Adipose tissue (tissue), 3 donors: ENCODE results near the gene SLC25A39. TPM values are rescaled to one million over a fixed set of nuclear protein-coding genes. Genes with fewer than 3 reads are reported as not detected.
"Not testable (repeated sequence)": the region's sequence is repeated elsewhere in the genome, so short reads cannot be mapped to it uniquely, and the experiment has no call there.

ENCODE experiments used
- H3K27ac ChIP-seq: one replicate; pipeline ENCODE4 v1.5.1; 2013; ENCODE audit warnings: low read depth, low read length
- WGBS, 3 donors: extraction: QIAGEN DNeasy Blood & Tissue Kit; methylation state at CpG; one replicate each; pipeline ENCODE4 v1.1.7; 2013; 5-methylcytosine and 5-hydroxymethylcytosine counted together
- polyA plus RNA-seq, 3 donors: library from polyadenylated mRNA; stranded (reverse); fragments of 200-250 nt; gene quantifications; one replicate each; pipeline ENCODE4 v1.2.3, GENCODE V29; 2013
- donor health status: healthy with polysubstance abuse.
- donor health status: Bipolar disorder and iron deficiency.
- donor health status: healthy.

The SLC25A39 gene
- polyA plus RNA-seq: 10 to 100 TPM; 86.9 to 90.1 (median 87.2) TPM

DNA sequence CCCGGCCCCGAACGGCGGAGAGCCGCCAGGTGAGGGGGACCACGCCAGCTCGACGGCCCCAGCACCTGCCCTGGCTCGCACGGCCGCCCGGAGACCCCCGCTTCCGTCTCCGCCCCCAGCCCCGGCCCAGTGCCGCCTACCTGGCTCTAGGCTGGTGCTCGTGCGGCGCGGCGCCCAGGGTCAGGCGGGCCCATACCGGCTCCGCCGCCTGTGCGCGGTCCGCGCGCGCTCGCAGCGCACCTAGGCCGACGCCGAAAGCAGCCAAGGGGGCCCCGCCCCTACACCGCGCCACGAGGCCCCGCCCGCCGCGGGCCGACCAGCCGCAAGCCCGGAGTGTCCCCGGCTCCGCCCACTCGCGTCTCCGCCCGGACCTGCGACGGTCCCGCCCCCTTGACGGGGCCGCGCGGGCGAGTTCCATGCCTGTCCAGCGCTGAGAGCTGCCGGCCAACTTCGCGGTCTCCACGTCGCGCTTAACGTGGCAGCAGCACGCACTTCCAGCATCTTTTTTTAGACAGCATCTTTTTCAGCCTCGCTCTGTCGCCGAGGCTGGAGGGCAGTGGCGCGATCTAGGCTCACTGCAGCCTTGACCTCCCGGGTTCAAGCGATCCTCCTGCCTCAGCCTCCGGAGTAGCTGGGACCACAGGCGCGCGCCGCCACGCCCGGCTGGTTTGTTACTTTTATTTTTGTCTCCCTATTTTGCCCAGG is at the start of gene SLC25A39:
SLC25A39 (minus strand) TSS at position 253 of the 705 bp plus-strand sequence. CDS start 1,261 bp downstream, outside the sequence.
- WGBS, 3 donors: 0 to 1% (median 1%) methylated on average over 55 to 85 of the region's 85 CpGs

GRCh38 chr17:44372036-44372435 is 47.4 kb upstream of the SLC25A39 start:
- WGBS, 3 donors: 71 to 76% (median 76%) methylated on average over 10 of the region's 10 CpGs
- no peak overlapping the region for H3K27ac ChIP-seq

More for the DNA sequence above, at the start of gene SLC25A39:
- peak within 1 kb of the TSS; percentile 68 for H3K27ac ChIP-seq

DNA sequence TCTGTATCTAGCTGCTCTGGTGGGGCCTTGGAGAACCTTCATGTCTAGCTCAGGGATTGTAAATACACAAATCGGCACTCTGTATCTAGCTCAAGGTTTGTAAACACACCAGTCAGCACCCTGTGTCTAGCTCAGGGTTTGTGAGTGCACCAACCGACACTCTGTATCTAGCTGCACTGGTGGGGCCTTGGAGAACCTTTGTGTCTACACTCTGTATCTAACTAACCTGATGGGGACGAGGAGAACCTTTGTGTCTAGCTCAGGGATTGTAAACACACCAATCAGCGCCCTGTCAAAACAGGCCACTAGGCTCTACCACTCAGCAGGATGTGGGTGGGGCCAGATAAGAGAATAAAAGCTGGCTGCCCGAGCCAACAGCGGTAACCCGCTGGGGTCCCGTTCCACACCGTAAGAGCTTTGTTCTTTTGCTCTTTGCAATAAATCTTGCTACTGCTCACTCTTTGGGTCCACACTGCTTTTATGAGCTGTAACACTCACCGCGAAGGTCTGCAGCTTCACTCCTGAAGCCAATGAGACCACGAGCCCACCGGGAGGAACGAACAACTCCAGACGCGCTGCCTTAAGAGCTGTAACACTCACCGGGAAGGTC is 44.9 kb upstream of the SLC25A39 start:
- 44 to 58% (median 44%) methylated on average over 17 of the region's 17 CpGs for WGBS, 3 donors
- not testable (repeated sequence) for H3K27ac ChIP-seq

- 93 to 94% (median 93%) methylated on average over 41 to 42 of the region's 42 CpGs for WGBS, 3 donors
- H3K27ac ChIP-seq: not testable (repeated sequence)
Observed at GRCh38 chr17:44368391-44369243, 44.0 kb upstream of the SLC25A39 start.

DNA sequence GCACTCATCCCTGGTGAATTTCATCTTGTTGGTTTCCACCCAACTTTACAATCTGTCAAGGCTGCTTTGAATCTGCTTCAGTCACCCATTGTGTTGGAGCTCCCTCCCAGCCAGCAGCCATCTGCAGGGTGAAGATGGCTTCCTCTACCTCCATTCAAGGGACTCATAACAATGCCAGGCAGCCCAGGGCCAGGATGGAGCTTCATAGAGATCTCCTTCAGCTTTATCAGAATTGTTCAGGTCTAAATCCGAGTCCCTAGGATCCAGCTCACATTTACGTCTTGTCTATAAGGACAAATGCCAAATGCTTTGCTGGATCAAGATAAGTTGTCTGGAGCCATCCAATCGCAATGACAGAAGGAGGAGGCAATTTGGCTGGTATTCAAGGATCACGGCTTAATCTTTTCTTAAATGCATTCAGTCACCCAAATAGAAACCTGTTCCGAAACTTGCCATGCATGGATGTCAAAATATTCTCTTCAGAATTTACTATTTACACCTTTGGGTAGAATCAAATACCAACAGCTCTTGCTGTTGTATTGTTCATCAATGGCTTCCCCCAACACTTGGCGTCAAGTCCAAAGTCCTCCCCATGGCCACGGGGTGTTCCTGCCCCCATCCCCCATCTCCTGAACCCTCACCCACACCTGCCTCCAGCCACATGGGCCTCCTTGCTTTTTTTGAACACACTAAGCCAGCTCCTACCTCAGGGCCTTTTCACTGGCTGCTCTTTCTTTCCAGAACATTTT is 42.8 kb upstream of the SLC25A39 start:
- 35 to 74% (median 66%) methylated on average over 7 of the region's 7 CpGs for WGBS, 3 donors

DNA sequence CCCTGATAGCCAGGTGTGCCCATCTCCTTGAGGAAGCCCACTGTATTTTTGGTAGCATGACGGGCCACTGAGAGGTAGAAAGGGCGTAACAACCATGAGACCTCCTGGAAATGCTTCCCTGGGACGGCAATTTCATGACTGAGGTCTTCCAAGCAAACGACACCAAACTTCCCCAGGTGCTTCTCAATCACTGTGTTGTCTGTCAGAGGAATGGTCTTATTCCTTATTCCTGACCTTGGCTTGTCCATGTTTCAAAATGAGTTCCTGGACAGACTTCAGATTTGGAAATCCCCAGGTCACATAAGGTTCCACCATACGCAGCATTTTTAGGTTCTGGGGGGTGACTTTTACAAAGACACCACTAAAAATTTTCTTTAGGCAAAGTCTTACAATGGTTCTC is 40.4 kb upstream of the SLC25A39 start:
- WGBS, 3 donors: 84 to 91% (median 89%) methylated on average over 5 of the region's 5 CpGs

More for the DNA sequence above, 42.8 kb upstream of the SLC25A39 start:
- H3K27ac ChIP-seq: no peak overlapping the region

GRCh38 chr17:44363613-44364159 is 39.1 kb upstream of the SLC25A39 start, which contains the start of gene FAM171A2:
FAM171A2 (minus strand) TSS chr17:44363853; CDS start chr17:44363714, 139 bp downstream.
- 1% methylated on average over 36 to 63 of the region's 63 CpGs for WGBS, 3 donors
- H3K27ac ChIP-seq: no peak within 1 kb of the TSS

More for the DNA sequence above, 40.4 kb upstream of the SLC25A39 start:
- not testable (repeated sequence) for H3K27ac ChIP-seq

GRCh38 chr17:44362949-44363612 is 38.5 kb upstream of the SLC25A39 start:
- 0 to 3% (median 2%) methylated on average over 32 to 45 of the region's 45 CpGs for WGBS, 3 donors

GRCh38 chr17:44362459-44362948 is 37.9 kb upstream of the SLC25A39 start:
- H3K27ac ChIP-seq: no peak overlapping the region
- WGBS, 3 donors: 11 to 34% (median 20%) methylated on average over 6 to 11 of the region's 11 CpGs

More at GRCh38 chr17:44362949-44363612, 38.5 kb upstream of the SLC25A39 start:
- no peak overlapping the region for H3K27ac ChIP-seq

DNA sequence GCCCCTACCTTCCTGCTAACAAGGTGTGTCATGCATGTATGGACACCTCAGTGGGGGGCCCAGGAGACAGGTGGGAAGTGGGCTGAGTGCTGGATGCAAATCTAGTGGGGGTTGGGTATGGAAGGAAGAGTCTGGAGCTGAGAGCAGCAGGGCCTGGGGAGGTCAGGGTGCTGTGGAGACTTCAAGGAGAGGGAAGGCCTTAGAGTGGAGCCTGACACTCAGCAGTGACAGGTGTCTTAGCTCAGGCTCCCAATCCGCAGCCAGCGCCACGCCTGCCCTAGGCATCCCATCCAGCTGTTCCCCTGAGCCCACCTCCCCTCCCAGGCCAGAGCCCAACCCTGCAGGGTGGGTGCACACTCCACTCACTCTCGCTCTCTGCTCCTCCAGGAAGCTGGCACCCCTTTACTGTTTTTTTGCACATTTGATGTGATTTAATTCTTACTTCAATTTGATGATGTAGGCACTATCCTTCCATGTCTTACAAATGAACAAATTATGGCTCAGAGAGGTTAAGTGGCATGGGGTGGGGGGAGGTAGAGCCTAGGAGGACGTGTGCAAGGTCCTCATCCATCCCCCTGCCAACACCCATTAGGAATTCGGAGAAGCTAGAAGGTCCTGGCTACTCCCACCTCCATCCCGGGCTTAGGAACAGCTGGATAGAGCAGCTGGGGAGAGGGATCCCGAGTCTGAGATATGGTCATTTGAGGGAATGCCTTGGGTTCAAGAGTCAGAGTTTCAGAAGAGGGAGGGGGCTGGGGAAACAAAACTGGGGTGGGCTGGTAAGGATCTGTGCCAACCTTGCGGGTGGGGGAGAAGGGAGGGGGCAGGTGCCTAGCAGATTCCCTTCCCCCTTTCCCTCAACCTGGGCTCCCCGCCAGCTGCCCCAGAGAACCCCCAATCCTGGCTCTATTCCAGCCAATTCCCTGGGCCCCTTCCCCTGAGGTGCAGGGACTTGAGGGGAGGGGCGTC is 37.0 kb upstream of the SLC25A39 start:
- 57 to 62% (median 59%) methylated on average over 11 of the region's 11 CpGs for WGBS, 3 donors
- H3K27ac ChIP-seq: no peak overlapping the region

DNA sequence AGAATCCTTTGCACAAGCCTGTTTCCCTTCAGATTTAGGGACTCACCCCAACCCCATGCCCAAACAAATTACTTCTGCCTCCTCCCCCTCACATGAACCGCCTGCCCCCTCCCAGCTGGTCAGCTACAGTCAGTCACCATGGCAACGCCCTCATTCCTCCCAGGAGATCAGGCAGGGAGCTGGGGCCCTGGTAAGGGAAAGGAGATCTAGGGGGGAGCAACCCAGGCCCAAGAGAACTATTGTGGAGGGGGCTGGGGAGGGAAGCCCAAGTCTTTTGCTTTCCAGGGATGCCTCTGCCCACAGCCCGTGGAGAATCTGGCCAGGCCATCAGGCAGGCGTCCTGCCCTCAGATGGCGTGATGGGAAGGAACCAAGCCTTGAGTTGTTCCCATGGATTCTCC is 36.2 kb upstream of the SLC25A39 start:
- WGBS, 3 donors: 48 to 58% (median 49%) methylated on average over 4 to 5 of the region's 5 CpGs

GRCh38 chr17:44360144-44360533 is 35.5 kb upstream of the SLC25A39 start:
- 57 to 66% (median 58%) methylated on average over 6 of the region's 6 CpGs for WGBS, 3 donors

More for the DNA sequence above, 36.2 kb upstream of the SLC25A39 start:
- H3K27ac ChIP-seq: no peak overlapping the region

GRCh38 chr17:44359458-44360143 is 35.0 kb upstream of the SLC25A39 start:
- 78 to 93% (median 91%) methylated on average over 14 of the region's 14 CpGs for WGBS, 3 donors
- H3K27ac ChIP-seq: no peak overlapping the region

More at GRCh38 chr17:44360144-44360533, 35.5 kb upstream of the SLC25A39 start:
- H3K27ac ChIP-seq: no peak overlapping the region

- 63 to 74% (median 73%) methylated on average over 6 of the region's 6 CpGs for WGBS, 3 donors
Observed at GRCh38 chr17:44359006-44359405, 34.4 kb upstream of the SLC25A39 start.

GRCh38 chr17:44358066-44358465 is 33.4 kb upstream of the SLC25A39 start:
- 84 to 95% (median 92%) methylated on average over 9 of the region's 9 CpGs for WGBS, 3 donors
- no peak overlapping the region for H3K27ac ChIP-seq

More at GRCh38 chr17:44359006-44359405, 34.4 kb upstream of the SLC25A39 start:
- no peak overlapping the region for H3K27ac ChIP-seq
